ENCODE results near the gene FRAT2. TPM values are rescaled to one million over a fixed set of nuclear protein-coding genes. Genes with fewer than 3 reads are reported as not detected.

FRAT2 gene
- total RNA-seq, 3 donors from 2014 or later: 12.2 to 24.1 (median 15.4) TPM

DNA sequence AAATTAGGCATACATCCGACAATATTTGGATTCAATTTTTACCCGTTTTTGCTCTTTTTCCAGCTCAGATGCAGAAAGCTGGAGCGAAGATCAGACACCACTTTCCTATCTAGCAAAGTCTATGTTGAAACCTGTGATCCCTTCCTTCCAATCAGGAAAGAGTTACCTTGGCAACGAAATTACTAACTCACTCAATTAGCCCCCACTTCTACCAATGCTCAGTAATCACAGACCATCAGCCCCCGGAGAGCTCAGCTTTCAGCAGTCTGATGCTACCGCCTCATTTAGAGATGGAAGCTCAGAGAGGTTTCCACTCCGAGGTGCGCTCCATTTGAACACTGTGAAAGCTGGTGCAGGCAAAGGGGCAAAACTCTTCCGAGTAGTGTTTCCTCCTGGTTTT, 8.8 kb downstream of the FRAT2 start:
- intact Hi-C loops (cut with DNase I; ENCODE audit: low total_unique reads): no loop called here
- DNase-seq (ENCODE audit: low spot score in 2 of 2): no peak
- Histone ChIP-seq H3K4me3 (no peak overlapping the region), H3K36me3 (no peaks in the 10 kb centered on the region), H3K27me3 (no peaks in the 10 kb centered on the region), H3K27ac (no peak overlapping the region), H3K9me3 (no peaks in the 10 kb centered on the region), H3K4me1 (peaks cover 0 to 4% of the 10 kb centered on the region in 2 donors)
- TF ChIP-seq POLR2A (IDR thresholded peaks at IDR 0.05): no peak
- TF ChIP-seq POLR2AphosphoS5 (IDR thresholded peaks at IDR 0.05): no peak
- TF ChIP-seq, protein P1, sequence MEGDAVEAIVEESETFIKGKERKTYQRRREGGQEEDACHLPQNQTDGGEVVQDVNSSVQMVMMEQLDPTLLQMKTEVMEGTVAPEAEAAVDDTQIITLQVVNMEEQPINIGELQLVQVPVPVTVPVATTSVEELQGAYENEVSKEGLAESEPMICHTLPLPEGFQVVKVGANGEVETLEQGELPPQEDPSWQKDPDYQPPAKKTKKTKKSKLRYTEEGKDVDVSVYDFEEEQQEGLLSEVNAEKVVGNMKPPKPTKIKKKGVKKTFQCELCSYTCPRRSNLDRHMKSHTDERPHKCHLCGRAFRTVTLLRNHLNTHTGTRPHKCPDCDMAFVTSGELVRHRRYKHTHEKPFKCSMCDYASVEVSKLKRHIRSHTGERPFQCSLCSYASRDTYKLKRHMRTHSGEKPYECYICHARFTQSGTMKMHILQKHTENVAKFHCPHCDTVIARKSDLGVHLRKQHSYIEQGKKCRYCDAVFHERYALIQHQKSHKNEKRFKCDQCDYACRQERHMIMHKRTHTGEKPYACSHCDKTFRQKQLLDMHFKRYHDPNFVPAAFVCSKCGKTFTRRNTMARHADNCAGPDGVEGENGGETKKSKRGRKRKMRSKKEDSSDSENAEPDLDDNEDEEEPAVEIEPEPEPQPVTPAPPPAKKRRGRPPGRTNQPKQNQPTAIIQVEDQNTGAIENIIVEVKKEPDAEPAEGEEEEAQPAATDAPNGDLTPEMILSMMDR (IDR thresholded peaks at IDR 0.05): no peak

DNA sequence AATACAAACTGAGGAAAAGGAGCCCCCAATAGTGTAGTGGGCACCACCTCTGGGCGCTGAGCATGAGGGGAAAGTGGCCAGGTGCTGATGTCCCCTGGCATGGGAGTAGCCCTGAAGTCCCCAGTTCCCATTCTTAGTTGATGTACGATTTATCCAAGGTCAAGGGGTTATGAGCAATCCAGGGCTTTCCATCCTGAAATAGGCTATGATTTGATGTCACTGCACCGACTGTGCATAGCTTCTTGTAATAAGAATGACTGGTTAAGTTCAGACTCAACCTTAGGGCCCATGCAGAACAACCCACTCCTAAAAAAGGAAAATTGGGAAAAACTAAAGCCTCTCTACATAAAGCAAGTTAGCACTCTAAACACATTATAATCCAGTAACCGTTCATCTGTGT, 11.0 kb downstream of the FRAT2 start:
- no peak overlapping the region for H3K27ac ChIP-seq
- H3K27me3 ChIP-seq: no peaks in the 10 kb centered on the region
- no peaks in the 10 kb centered on the region for H3K36me3 ChIP-seq
- DNase-seq (ENCODE audit: low spot score in 2 of 2): no peak
- H3K9me3 ChIP-seq: no peaks in the 10 kb centered on the region
- intact Hi-C loops (cut with DNase I; ENCODE audit: low total_unique reads): no loop called here
- H3K4me1 ChIP-seq: peaks cover 0 to 4% of the 10 kb centered on the region in 2 donors
- TF ChIP-seq POLR2AphosphoS5 (IDR thresholded peaks at IDR 0.05): no peak
- TF ChIP-seq, protein P1 (IDR thresholded peaks at IDR 0.05): no peak
- no peak for TF ChIP-seq POLR2A (IDR thresholded peaks at IDR 0.05)
- no peak overlapping the region for H3K4me3 ChIP-seq

DNA sequence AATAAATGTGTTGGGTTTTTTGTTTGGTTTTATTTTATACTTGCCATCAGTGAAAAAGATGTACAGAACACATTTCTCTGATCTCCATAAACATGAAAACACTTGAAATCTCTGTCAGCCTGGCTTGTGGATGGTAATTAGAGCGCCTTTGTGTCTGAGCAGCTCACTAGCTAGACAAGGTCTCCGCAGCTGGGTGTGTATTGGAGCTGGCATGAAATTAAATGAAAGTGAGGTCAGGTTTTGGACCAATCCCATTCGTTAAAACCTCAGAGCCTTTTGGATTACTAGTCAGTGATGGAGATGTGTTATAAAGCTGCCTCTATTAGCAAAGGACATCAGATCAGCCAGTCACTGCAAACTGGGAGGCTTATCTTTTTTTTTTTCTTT, 12.7 kb downstream of the FRAT2 start:
- Histone ChIP-seq H3K36me3 (no peaks in the 10 kb centered on the region), H3K4me3 (no peak overlapping the region), H3K27ac (no peak overlapping the region), H3K4me1 (peaks cover 0 to 4% of the 10 kb centered on the region in 2 donors), H3K9me3 (no peaks in the 10 kb centered on the region), H3K27me3 (no peaks in the 10 kb centered on the region)
- no peak for DNase-seq (ENCODE audit: low spot score in 2 of 2)
- intact Hi-C loops (cut with DNase I; ENCODE audit: low total_unique reads): no loop called here
- TF ChIP-seq POLR2AphosphoS5 (IDR thresholded peaks at IDR 0.05): no peak
- TF ChIP-seq POLR2A (IDR thresholded peaks at IDR 0.05): no peak
- TF ChIP-seq, protein P1 (IDR thresholded peaks at IDR 0.05): no peak

DNA sequence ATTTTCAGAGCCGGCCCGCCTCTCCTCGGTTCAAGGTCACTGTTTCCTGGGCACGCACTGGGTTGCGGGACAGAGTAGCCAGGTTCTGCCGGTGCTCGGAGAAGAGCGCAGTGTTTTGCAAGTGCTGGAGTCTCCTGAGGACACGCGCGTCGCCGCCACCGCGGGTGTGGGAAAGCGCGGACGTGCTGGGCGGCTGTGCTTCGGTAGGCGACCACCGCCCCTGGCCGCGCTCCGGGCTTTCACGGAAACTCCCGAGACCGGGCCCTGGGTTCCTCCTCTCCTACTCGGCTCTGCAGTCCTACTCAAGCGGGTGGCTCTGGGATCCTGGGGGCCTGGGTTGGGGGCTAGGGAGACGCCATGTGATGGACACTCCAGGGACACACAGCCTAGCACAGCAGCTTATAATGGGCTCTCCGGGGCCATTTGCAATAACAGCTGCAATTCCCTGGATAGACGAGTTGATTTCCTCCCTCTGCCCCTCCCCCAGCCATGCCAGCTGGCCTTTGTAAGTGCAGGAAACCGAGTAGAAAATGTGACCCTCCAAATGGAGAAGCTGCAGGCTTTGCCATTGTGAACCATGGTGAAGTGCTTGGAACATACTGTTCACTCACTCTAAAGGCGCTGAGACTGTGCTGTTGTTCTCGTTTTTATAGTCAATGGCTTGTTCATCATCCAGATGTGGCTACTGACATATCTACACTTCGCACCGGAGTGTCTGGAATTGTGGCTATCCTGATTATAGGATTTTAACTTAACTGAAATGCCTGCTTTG, 13.3 kb downstream of the FRAT2 start:
- H3K36me3 ChIP-seq: no peaks in the 10 kb centered on the region
- no peaks in the 10 kb centered on the region for H3K27me3 ChIP-seq
- TF ChIP-seq, protein P1 (IDR thresholded peaks at IDR 0.05): no peak
- no peak for TF ChIP-seq POLR2A (IDR thresholded peaks at IDR 0.05)
- no peak for TF ChIP-seq POLR2AphosphoS5 (IDR thresholded peaks at IDR 0.05)
- H3K4me3 ChIP-seq: peak overlapping the region; percentile 74 to 95 (median 88)
- H3K27ac ChIP-seq: no peak overlapping the region
- no peaks in the 10 kb centered on the region for H3K9me3 ChIP-seq
- peaks cover 0 to 4% of the 10 kb centered on the region in 2 donors for H3K4me1 ChIP-seq
- DNase-seq (ENCODE audit: low spot score in 2 of 2): no peak
- intact Hi-C loops (cut with DNase I; ENCODE audit: low total_unique reads): no loop called here

DNA sequence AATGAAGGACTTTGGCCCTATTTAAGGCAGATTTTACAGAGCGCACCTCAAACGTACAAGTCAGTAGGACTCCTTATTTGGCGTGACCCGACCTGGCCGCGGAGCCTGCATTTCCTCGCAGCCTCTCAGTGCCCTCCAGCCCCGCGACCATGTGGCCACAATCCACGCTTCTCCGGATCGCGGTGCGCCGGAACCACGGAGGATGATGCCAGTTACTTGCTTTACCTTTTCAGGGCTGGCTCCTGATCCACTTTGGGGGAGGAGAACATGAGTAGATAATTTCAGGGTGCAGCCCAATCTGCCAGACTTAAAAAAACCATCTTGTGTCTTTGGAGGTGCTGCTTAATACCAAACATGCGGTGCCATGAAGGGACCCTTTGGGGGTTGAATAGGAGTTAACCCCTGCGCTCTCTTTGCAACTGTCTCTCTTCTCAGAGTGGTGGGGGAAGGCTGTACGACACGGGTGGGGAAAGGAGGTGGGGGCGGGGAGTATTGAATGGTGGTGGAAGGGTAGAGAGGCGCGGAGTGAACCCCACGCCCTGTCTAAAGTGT, 14.0 kb downstream of the FRAT2 start:
- intact Hi-C loops (cut with DNase I; ENCODE audit: low total_unique reads): no loop called here
- H3K36me3 ChIP-seq: no peaks in the 10 kb centered on the region
- H3K4me1 ChIP-seq: peaks cover 0 to 4% of the 10 kb centered on the region in 2 donors
- peak overlapping the region; percentile 98 to 99 for H3K27ac ChIP-seq
- no peak for DNase-seq (ENCODE audit: low spot score in 2 of 2)
- TF ChIP-seq POLR2AphosphoS5 (IDR thresholded peaks at IDR 0.05) (no peak), POLR2A (IDR thresholded peaks at IDR 0.05) (no peak)
- TF ChIP-seq, protein P1 (IDR thresholded peaks at IDR 0.05): no peak
- H3K27me3 ChIP-seq: no peaks in the 10 kb centered on the region
- H3K9me3 ChIP-seq: no peaks in the 10 kb centered on the region
- peak overlapping the region; percentile 74 to 95 (median 88) for H3K4me3 ChIP-seq

All from breast epithelium (tissue), 4 donors.